Heart left ventricle (tissue), 16 donors: Measurements from ENCODE around the gene KCP. TPM values are rescaled to one million over a fixed set of nuclear protein-coding genes. Genes with fewer than 3 reads are reported as not detected.

ENCODE experiments used
- ATAC-seq, 4 donors: fragments of 200-7000 bp; cut with Tn5 transposase; one replicate each; pipeline ENCODE4 v1.9.1; 2020 to 2022; ENCODE audit warnings: moderate library complexity in 4 of 4, mild to moderate bottlenecking in 3 of 4, moderate number of reproducible peaks in 1 of 4
- DNase-seq, 5 donors: peaks; one replicate each; pipeline ENCODE4 v3.0.0-alpha.2; 2020
- H3K27ac ChIP-seq, 12 donors: fragments of 200-600 bp; sonication (generic) in 4 of 12; one replicate each; pipeline versions ENCODE4 v1.5.0 to v1.8.0; 2016 to 2022; ENCODE audit warnings: mild to moderate bottlenecking in 2 of 12
- H3K27me3 ChIP-seq, 9 donors: fragments of 200-600 bp; sonication (generic) in 2 of 9; one replicate each; pipeline versions ENCODE4 v1.5.1 to v1.8.0; 2016 to 2022; ENCODE audit warnings: mild to moderate bottlenecking in 3 of 9
- H3K36me3 ChIP-seq, 9 donors: fragments of 200-600 bp; sonication (generic) in 2 of 9; one replicate each; pipeline versions ENCODE4 v1.5.0 to v1.8.0; 2018 to 2022; ENCODE audit warnings: mild to moderate bottlenecking in 2 of 9
- H3K4me1 ChIP-seq, 12 donors: fragments of 200-600 bp; sonication (generic) in 4 of 12; one replicate each; pipeline versions ENCODE4 v1.5.0 to v1.8.0; 2016 to 2022; ENCODE audit warnings: mild to moderate bottlenecking in 3 of 12
- H3K4me3 ChIP-seq, 12 donors: fragments of 200-600 bp; sonication (generic) in 4 of 12; one replicate each; pipeline versions ENCODE4 v1.5.0 to v1.8.0; 2017 to 2022; ENCODE audit warnings: mild to moderate bottlenecking in 9 of 12, moderate library complexity in 4 of 12
- H3K9me3 ChIP-seq, 12 donors: fragments of 200-600 bp; sonication (generic) in 4 of 12; one replicate each; pipeline versions ENCODE4 v1.5.0 to v1.8.0; 2016 to 2022; ENCODE audit warnings: mild to moderate bottlenecking in 1 of 12
- CTCF ChIP-seq, 12 donors: fragments of 200-600 bp; sonication (generic) in 4 of 12; IDR thresholded peaks; one replicate each; pipeline versions ENCODE4 v1.5.0 to v1.8.0; 2018 to 2022; ENCODE audit warnings: antibody characterized with exemption in 12 of 12, mild to moderate bottlenecking in 5 of 12
- POLR2A ChIP-seq, 2 donors: fragments of 450-650 bp; IDR thresholded peaks; one replicate each; pipeline ENCODE4 v1.6.1; 2017; ENCODE audit warnings: antibody characterized with exemption in 2 of 2, mild to moderate bottlenecking in 2 of 2, moderate library complexity in 2 of 2
- WGBS, 4 donors: extraction: QIAGEN DNeasy Blood & Tissue Kit in 2 of 4; methylation state at CpG; one replicate each; pipeline versions ENCODE4 v1.1.5 to v1.1.7; 2013 to 2018; 5-methylcytosine and 5-hydroxymethylcytosine counted together
- intact Hi-C, 10 donors: fragments of 100-400 bp; cut with DNase I; formaldehyde crosslinking; loops; one replicate each; pipeline versions ENCODE4 v1.11.1 to v1.14.2; 2022
- polyA plus RNA-seq, 2 donors: library from polyadenylated mRNA; stranded (reverse); fragments of 200-250 nt; gene quantifications; one replicate each; pipeline ENCODE4 v1.2.3, GENCODE V29; 2013
- total RNA-seq, 9 donors: library from RNA; depleted of rRNA in 2 of 9; stranded (reverse); fragments of >200 nt in 2 of 9; fragmentation: NEBNext Ultra II Directional in 3 of 9; extraction: Animal tissue kit (Norgen Biotek cat#: 25700) in 3 of 9; gene quantifications; one replicate each; pipeline versions ENCODE4 v1.1.0 to v1.2.4, GENCODE V29; 2016 to 2023
- donor health status: ischemic (EF 13 %, LVEDD 7.1; RV severe dilation, severe dysfunction).
- donor health status: healthy with polysubstance abuse.
- donor health status: DM: no; HTN: yes; CAD: no.
- donor health status: DM: no; HTN: no; CAD: no.
- donor health status: ischemic (EF 25% LVEDD 6.9; RV normal size, moderate dysfunction).
- donor health status: ischemic (EF 25% LVEDD 5.7; RV mildly dilated, moderate dysfunction).
- donor health status: healthy.
- donor health status: DM: yes; HTN: yes; CAD: no.
- donor health status: ischemic (EF 35%, LVEDD 5.7; RV mildly dilated, moderate dysfunction).
- donor health status: nonischemic (EF 11% LVEDD 7.7; RV severe dilation, severe dysfunction).
- donor health status: DM: yes; HTN: yes; CAD: no.
- donor health status: PGD.
- donor health status: ischemic (EF 29% LVEDD 5.4; RV normal size, mild dysfunction).
- donor health status: nonischemic (EF 23%, LVEDD 6.1; RV moderate dilation, normal function).

KCP gene
- total and polyA plus RNA-seq, 11 donors, result 0.14 to 1.3 (median 0.29) TPM; not detected in 1

DNA sequence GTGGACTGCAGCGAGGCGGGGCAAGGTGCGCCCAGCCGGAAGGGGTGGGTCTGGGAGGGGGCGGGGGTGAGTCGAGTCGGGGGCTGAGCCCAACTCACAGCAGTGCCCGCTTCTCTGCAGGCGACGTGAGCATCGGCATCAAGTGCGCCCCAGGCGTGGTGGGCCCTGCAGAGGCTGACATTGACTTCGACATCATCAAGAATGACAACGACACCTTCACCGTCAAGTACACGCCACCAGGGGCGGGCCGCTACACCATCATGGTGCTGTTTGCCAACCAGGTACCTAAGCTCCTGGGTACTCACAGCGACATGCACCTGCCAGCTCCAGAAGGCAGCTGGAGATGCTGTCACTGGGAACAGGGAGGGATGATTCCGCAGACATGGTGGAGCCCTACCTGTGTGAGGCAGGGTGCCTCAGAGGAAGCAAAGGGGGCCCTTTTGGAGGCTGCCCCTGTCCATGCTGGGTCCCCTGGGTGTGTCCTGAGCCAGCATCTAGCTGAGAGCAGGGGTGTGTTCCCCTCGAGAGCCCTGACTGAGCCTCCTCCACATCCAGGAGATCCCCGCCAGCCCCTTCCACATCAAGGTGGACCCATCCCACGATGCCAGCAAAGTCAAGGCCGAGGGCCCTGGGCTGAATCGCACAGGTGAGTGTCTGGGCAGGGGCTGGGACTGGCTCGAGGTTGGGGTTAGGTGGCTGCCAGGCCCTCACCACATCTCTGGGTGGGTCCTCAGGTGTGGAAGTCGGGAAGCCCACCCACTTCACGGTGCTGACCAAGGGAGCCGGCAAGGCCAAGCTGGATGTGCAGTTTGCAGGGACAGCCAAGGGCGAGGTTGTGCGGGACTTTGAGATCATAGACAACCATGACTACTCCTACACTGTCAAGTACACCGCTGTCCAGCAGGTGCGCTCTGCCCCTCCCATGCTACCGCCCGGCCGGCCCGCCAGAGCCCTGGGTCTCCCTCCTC, 67.6 kb downstream of the KCP start:
- no peaks in the 10 kb centered on the region for H3K27me3 ChIP-seq
- intact Hi-C loops, result no loop called here
- 87 to 94% (median 91%) methylated on average over 14 to 38 of the region's 38 CpGs for WGBS, 4 donors
- H3K9me3 ChIP-seq, result no peaks in the 10 kb centered on the region
- peaks cover 0 to 27% (median 0%) of the 10 kb centered on the region in 12 donors for H3K4me1 ChIP-seq
- peak in 2 of 5 donors; percentile 29 to 52 for DNase-seq
- peak overlapping the region in 2 of 12 donors; percentile 42 to 98 for H3K27ac ChIP-seq
- no peak for ATAC-seq
- no peak overlapping the region for H3K4me3 ChIP-seq
- H3K36me3 ChIP-seq, result peaks cover 0 to 100% (median 96%) of the 10 kb centered on the region in 9 donors
- TF ChIP-seq CTCF (IDR thresholded peaks at IDR 0.05), result no peak
- no peak for TF ChIP-seq POLR2A (IDR thresholded peaks at IDR 0.05)

GRCh38 chr7:128841921-128842673, 68.4 kb downstream of the KCP start:
- peak overlapping the region in 4 of 12 donors; percentile 4 to 98 (median 32) for H3K27ac ChIP-seq
- no peak overlapping the region for H3K4me3 ChIP-seq
- TF ChIP-seq CTCF (IDR thresholded peaks at IDR 0.05), result peak; percentile 65 to 84 (median 74)
- no peak for TF ChIP-seq POLR2A (IDR thresholded peaks at IDR 0.05)
- 63 to 69% (median 64%) methylated on average over 25 to 35 of the region's 35 CpGs for WGBS, 4 donors
- intact Hi-C loops, result no loop called here
- H3K9me3 ChIP-seq, result no peaks in the 10 kb centered on the region
- peak in 2 of 5 donors; percentile 59 to 78 for DNase-seq
- H3K36me3 ChIP-seq, result peaks cover 0 to 100% (median 96%) of the 10 kb centered on the region in 9 donors
- no peaks in the 10 kb centered on the region for H3K27me3 ChIP-seq
- ATAC-seq, result peak in 3 of 4 donors; percentile 15 to 27 (median 20)
- peaks cover 0 to 29% (median 0%) of the 10 kb centered on the region in 12 donors for H3K4me1 ChIP-seq

- DNase-seq, result peak in 4 of 5 donors; percentile 7 to 31 (median 28)
- H3K4me1 ChIP-seq, result peaks cover 0 to 37% (median 8%) of the 10 kb centered on the region in 12 donors
- no peak overlapping the region for H3K4me3 ChIP-seq
- intact Hi-C loops, result no loop called here
- ATAC-seq, result peak in 1 of 4 donors; percentile 0
- 70 to 83% (median 79%) methylated on average over 10 to 17 of the region's 17 CpGs for WGBS, 4 donors
- TF ChIP-seq CTCF (IDR thresholded peaks at IDR 0.05), result no peak
- no peak for TF ChIP-seq POLR2A (IDR thresholded peaks at IDR 0.05)
- peaks cover 0 to 100% (median 95%) of the 10 kb centered on the region in 9 donors for H3K36me3 ChIP-seq
- no peaks in the 10 kb centered on the region for H3K9me3 ChIP-seq
- no peaks in the 10 kb centered on the region for H3K27me3 ChIP-seq
- H3K27ac ChIP-seq, result peak overlapping the region in 4 of 12 donors; percentile 4 to 98 (median 18)
These were observed 69.3 kb downstream of the KCP start for GRCh38 chr7:128841171-128841690.
